Measurements from ENCODE around the gene MAP2K5. TPM values are rescaled to one million over a fixed set of nuclear protein-coding genes. Genes with fewer than 3 reads are reported as not detected.

The MAP2K5 gene
- total RNA-seq, 1 experiment from 2014 or later, result 13.6 TPM

- no peak for DNase-seq (ENCODE audit: low spot score)
- H3K27ac Mint-ChIP-seq, result no peak overlapping the region; the same call in 1 of the 2 replicates
- no peak for ATAC-seq
- no peaks in the 10 kb centered on the region for H3K36me3 Mint-ChIP-seq
- ChIA-PET POLR2A (no interaction called here), CTCF (interaction anchor here (1.4 kb wide), 1 partner anchor 226 kb away, joined by 3 read pairs; no protein-coding TSS in a partner anchor)
- no peaks in the 10 kb centered on the region for H3K9me3 Mint-ChIP-seq
- no peaks in the 10 kb centered on the region for H3K27me3 Mint-ChIP-seq (ENCODE audit: low read depth)
- TF ChIP-seq ZNF671 (CRISPR knock-in tag; IDR thresholded peaks at IDR 0.05) (no peak), KAT7 (CRISPR knock-in tag; IDR thresholded peaks at IDR 0.05; ENCODE audit: borderline replicate concordance) (no peak), USF1 (CRISPR knock-in tag; IDR thresholded peaks at IDR 0.05) (no peak), NFE2L1 (CRISPR knock-in tag; IDR thresholded peaks at IDR 0.05) (no peak), EMX1 (CRISPR knock-in tag; IDR thresholded peaks at IDR 0.05) (no peak), ZNF232 (CRISPR knock-in tag; IDR thresholded peaks at IDR 0.05) (no peak), ZNF425 (CRISPR knock-in tag; conservative IDR thresholded peaks at IDR 0.05) (no peak), CTCF (IDR thresholded peaks at IDR 0.05) (no peak)
- TF ChIP-seq, protein P1, sequence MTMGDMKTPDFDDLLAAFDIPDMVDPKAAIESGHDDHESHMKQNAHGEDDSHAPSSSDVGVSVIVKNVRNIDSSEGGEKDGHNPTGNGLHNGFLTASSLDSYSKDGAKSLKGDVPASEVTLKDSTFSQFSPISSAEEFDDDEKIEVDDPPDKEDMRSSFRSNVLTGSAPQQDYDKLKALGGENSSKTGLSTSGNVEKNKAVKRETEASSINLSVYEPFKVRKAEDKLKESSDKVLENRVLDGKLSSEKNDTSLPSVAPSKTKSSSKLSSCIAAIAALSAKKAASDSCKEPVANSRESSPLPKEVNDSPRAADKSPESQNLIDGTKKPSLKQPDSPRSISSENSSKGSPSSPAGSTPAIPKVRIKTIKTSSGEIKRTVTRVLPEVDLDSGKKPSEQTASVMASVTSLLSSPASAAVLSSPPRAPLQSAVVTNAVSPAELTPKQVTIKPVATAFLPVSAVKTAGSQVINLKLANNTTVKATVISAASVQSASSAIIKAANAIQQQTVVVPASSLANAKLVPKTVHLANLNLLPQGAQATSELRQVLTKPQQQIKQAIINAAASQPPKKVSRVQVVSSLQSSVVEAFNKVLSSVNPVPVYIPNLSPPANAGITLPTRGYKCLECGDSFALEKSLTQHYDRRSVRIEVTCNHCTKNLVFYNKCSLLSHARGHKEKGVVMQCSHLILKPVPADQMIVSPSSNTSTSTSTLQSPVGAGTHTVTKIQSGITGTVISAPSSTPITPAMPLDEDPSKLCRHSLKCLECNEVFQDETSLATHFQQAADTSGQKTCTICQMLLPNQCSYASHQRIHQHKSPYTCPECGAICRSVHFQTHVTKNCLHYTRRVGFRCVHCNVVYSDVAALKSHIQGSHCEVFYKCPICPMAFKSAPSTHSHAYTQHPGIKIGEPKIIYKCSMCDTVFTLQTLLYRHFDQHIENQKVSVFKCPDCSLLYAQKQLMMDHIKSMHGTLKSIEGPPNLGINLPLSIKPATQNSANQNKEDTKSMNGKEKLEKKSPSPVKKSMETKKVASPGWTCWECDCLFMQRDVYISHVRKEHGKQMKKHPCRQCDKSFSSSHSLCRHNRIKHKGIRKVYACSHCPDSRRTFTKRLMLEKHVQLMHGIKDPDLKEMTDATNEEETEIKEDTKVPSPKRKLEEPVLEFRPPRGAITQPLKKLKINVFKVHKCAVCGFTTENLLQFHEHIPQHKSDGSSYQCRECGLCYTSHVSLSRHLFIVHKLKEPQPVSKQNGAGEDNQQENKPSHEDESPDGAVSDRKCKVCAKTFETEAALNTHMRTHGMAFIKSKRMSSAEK (CRISPR knock-in tag; IDR thresholded peaks at IDR 0.05; ENCODE audit: borderline replicate concordance), result no peak
- peaks cover 6% of the 10 kb centered on the region for H3K4me1 Mint-ChIP-seq
- no peak overlapping the region for H3K4me3 Mint-ChIP-seq
These were observed 63.4 kb downstream of the MAP2K5 start for GRCh38 chr15:67605871-67606270.

- Mint-ChIP-seq H3K9me3 (no peaks in the 10 kb centered on the region), H3K27ac (no peak overlapping the region), H3K36me3 (no peaks in the 10 kb centered on the region), H3K27me3 (ENCODE audit: low read depth) (no peaks in the 10 kb centered on the region), H3K4me3 (no peak overlapping the region), H3K4me1 (peaks cover 9% of the 10 kb centered on the region)
- no peak for ATAC-seq
- no peak for DNase-seq (ENCODE audit: low spot score)
- ChIA-PET CTCF (interaction anchor here (1.4 kb wide), 1 partner anchor 225 kb away, joined by 3 read pairs; no protein-coding TSS in a partner anchor), POLR2A (interaction anchor here (0.5 kb wide), 1 partner anchor 214 kb away, joined by 5 read pairs; no protein-coding TSS in a partner anchor)
- TF ChIP-seq MAX (CRISPR knock-in tag; IDR thresholded peaks at IDR 0.05) (no peak), NR3C1 (CRISPR knock-in tag; conservative IDR thresholded peaks at IDR 0.05; ENCODE audit: low read depth) (no peak), CREB1 (CRISPR knock-in tag; IDR thresholded peaks at IDR 0.05) (no peak)
These were observed 64.2 kb downstream of the MAP2K5 start for GRCh38 chr15:67606742-67607141.

DNA sequence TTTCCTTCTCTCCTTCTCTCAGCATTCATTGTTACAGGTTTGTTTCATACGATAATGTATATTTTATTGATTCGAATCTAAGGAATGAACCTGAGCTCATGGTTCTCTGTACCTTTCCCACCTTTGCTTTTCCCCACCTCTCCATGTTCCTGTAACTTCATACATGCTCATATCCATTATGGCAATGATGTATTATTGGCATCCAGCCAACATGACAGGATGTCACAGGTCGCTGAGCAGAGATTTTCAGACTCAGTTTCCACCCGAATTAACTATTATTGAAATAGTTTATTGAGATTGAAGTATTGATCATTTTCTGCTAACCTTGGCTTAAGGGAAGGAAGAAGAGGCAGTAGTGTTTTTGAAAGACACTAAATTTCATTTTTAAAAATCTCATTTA is 64.8 kb downstream of the MAP2K5 start:
- POLR2A ChIA-PET, result no interaction called here
- ATAC-seq (no peak), DNase-seq (ENCODE audit: low spot score) (no peak)
- Mint-ChIP-seq H3K36me3 (no peaks in the 10 kb centered on the region), H3K27me3 (ENCODE audit: low read depth) (no peaks in the 10 kb centered on the region), H3K4me3 (no peak overlapping the region), H3K4me1 (peaks cover 9% of the 10 kb centered on the region), H3K9me3 (no peaks in the 10 kb centered on the region), H3K27ac (no peak overlapping the region)
- TF ChIP-seq ATF2 (CRISPR knock-in tag; IDR thresholded peaks at IDR 0.05; ENCODE audit: borderline replicate concordance, low read depth), result no peak
- no peak for TF ChIP-seq RELA (CRISPR knock-in tag; IDR thresholded peaks at IDR 0.05; ENCODE audit: borderline replicate concordance)
- no peak for TF ChIP-seq E2F1 (CRISPR knock-in tag; IDR thresholded peaks at IDR 0.05)
- CTCF ChIA-PET, result no interaction called here

Data from WTC11 (cell line).